Calu3 (cell line): ENCODE results near the gene RTTN. TPM values are rescaled to one million over a fixed set of nuclear protein-coding genes. Genes with fewer than 3 reads are reported as not detected.
"Not testable (repeated sequence)": the region's sequence is repeated elsewhere in the genome, so short reads cannot be mapped to it uniquely, and the experiment has no call there.

ENCODE experiments used
- BruUV-seq: library from RNA; stranded (reverse); fragments of 400-500 nt; replicated peaks from 2 replicates; lab custom pipeline; 2021; lab: Mats Ljungman, UMichigan
- CTCF ChIA-PET: fragments of 300-600 bp; sonication (Branson Sonifier 250); formaldehyde crosslinking; loops from one replicate; lab custom pipeline; 2022; ENCODE audit warnings: antibody characterized with exemption; lab: Charles Lee
- DNase-seq: peaks from one replicate; pipeline ENCODE4 v3.0.0; 2022
- H3K27ac Mint-ChIP-seq: one replicate; pipeline ENCODE4 v1.8.0; 2022; ENCODE audit warnings: mixed read lengths; ENCODE audit not compliant: unreplicated experiment
- H3K27me3 Mint-ChIP-seq: one replicate; pipeline ENCODE4 v1.8.0; 2022; ENCODE audit warnings: mixed read lengths; ENCODE audit not compliant: unreplicated experiment
- H3K36me3 Mint-ChIP-seq: one replicate; pipeline ENCODE4 v1.8.0; 2022; ENCODE audit warnings: mild to moderate bottlenecking, moderate library complexity, mixed read lengths; ENCODE audit not compliant: insufficient read depth, unreplicated experiment
- H3K4me1 Mint-ChIP-seq: one replicate; pipeline ENCODE4 v1.8.0; 2022; ENCODE audit warnings: mild to moderate bottlenecking, low read depth, mixed read lengths; ENCODE audit not compliant: unreplicated experiment
- H3K4me3 Mint-ChIP-seq: one replicate; pipeline ENCODE4 v1.8.0; 2022; ENCODE audit warnings: mild to moderate bottlenecking, low read depth, moderate library complexity, mixed read lengths; ENCODE audit not compliant: unreplicated experiment
- H3K9me3 Mint-ChIP-seq: one replicate; pipeline ENCODE4 v1.8.0; 2022; ENCODE audit warnings: low read depth, mixed read lengths; ENCODE audit not compliant: unreplicated experiment
- CTCF ChIP-seq: fragments of 200-600 bp; IDR thresholded peaks from one replicate; pipeline ENCODE4 v1.8.0; 2022; ENCODE audit warnings: antibody characterized with exemption; ENCODE audit not compliant: unreplicated experiment
- intact Hi-C: fragments of 100-400 bp; cut with micrococcal nuclease; formaldehyde crosslinking; loops from one replicate; pipeline ENCODE4 v1.10.0; 2022; ENCODE audit not compliant: unreplicated experiment
- total RNA-seq: library from RNA; stranded (reverse); gene quantifications from 2 replicates; pipeline ENCODE4 v1.2.3, GENCODE V29; 2022

Gene RTTN
- total RNA-seq, 1 experiment from 2014 or later = 22.7 TPM

DNA sequence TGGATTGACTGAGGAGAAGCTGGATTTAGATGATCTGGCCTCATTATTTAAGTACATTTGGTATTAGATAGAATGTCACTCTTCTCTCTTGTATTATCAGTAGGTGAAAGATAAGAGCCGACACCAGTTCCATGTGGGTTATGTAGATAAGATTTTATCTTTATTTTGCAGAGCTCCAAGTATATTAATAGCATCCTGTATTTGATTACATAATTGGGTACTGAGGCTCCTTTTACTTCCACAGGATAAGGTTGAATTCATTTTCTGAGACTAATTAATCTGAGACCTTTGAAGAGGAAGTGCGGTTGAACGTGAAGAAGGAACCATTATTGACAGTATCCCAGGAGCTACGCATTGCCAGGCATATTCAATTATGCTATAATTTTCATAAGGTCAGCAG, 225.0 kb downstream of the RTTN start:
- H3K36me3 Mint-ChIP-seq = no peaks in the 10 kb centered on the region
- H3K27me3 Mint-ChIP-seq = no peaks in the 10 kb centered on the region
- H3K9me3 Mint-ChIP-seq = peaks cover 12% of the 10 kb centered on the region
- no peak overlapping the region for H3K27ac Mint-ChIP-seq
- no peak for DNase-seq
- intact Hi-C loops = no loop called here
- BruUV-seq = no TSS peak
- no peak for TF ChIP-seq CTCF
- no peak overlapping the region for H3K4me3 Mint-ChIP-seq
- H3K4me1 Mint-ChIP-seq = no peaks in the 10 kb centered on the region
- CTCF ChIA-PET = no interaction called here

- Mint-ChIP-seq H3K36me3 (no peaks in the 10 kb centered on the region), H3K27me3 (no peaks in the 10 kb centered on the region), H3K9me3 (peaks cover 15% of the 10 kb centered on the region), H3K27ac (no peak overlapping the region), H3K4me1 (no peaks in the 10 kb centered on the region), H3K4me3 (no peak overlapping the region)
- intact Hi-C loops = no loop called here
- no TSS peak for BruUV-seq
- no peak for TF ChIP-seq CTCF
- DNase-seq = no peak
- CTCF ChIA-PET = no interaction called here
These were observed 226.5 kb downstream of the RTTN start for GRCh38 chr18:69978732-69979715.

DNA sequence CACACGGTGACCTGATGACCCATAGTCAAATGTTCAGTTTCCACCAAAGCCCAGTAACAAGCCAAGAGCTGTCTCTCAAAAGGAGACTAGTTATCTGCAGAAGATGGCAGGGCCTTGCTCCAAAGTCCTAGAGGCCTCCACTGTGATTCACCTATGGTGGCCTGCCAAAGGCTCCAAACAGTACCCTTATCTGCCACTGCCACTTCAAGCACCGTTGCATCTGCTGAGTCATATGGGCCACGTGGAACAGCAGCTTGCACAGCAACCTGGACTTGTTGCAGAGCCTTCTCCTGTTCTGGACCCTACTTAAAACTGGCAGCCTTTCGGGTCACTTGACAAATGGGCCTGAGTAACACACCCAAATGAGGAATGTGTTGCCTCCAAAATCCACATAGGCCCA, 230.2 kb downstream of the RTTN start:
- BruUV-seq, H3K4me3 Mint-ChIP-seq, H3K36me3 Mint-ChIP-seq, intact Hi-C loops, H3K27ac Mint-ChIP-seq, H3K4me1 Mint-ChIP-seq, CTCF ChIA-PET, H3K27me3 Mint-ChIP-seq, DNase-seq: not testable (repeated sequence)
- H3K9me3 Mint-ChIP-seq = peaks cover 15% of the 10 kb centered on the region

- no peaks in the 10 kb centered on the region for H3K36me3 Mint-ChIP-seq
- H3K4me1 Mint-ChIP-seq = no peaks in the 10 kb centered on the region
- H3K27me3 Mint-ChIP-seq = no peaks in the 10 kb centered on the region
- BruUV-seq = no TSS peak
- no peak overlapping the region for H3K27ac Mint-ChIP-seq
- intact Hi-C loops = no loop called here
- H3K4me3 Mint-ChIP-seq = no peak overlapping the region
- peaks cover 15% of the 10 kb centered on the region for H3K9me3 Mint-ChIP-seq
- no peak for TF ChIP-seq CTCF
- DNase-seq = no peak
- CTCF ChIA-PET = no interaction called here
These were observed 231.1 kb downstream of the RTTN start for GRCh38 chr18:69974365-69974764.

DNA sequence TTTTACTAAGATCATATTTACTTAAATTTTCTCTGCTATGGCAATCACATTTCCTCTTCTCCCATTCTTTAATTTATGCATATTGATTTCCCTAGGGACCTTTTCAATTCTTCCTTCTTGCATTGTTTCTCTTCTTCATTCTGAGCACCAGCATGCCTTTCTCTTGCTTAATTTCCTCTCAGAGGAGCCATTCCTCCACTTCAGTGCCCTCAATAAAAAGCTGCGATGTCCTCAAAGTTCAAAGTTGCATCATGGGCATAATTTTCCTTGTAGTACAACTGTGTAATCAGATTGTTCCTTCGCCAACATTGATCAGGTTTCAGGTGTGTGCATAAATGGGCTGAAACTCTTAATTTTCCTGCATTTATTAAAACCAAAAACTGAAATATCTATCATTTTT, 236.0 kb downstream of the RTTN start:
- Mint-ChIP-seq H3K4me1 (no peaks in the 10 kb centered on the region), H3K9me3 (no peaks in the 10 kb centered on the region), H3K4me3 (no peak overlapping the region), H3K36me3 (no peaks in the 10 kb centered on the region), H3K27ac (no peak overlapping the region), H3K27me3 (no peaks in the 10 kb centered on the region)
- BruUV-seq = no TSS peak
- no peak for TF ChIP-seq CTCF
- CTCF ChIA-PET = no interaction called here
- no peak for DNase-seq
- intact Hi-C loops = no loop called here
